ENCODE data around the gene CDHR3.

Gene CDHR3

GRCh38 chr7:106068986-106069385, 105.9 kb downstream of the CDHR3 start:
- DNase-seq: peak; percentile 60 to 75

GRCh38 chr7:106069471-106070200, 106.6 kb downstream of the CDHR3 start:
- DNase-seq: peak; percentile 20 to 58

GRCh38 chr7:106070201-106070551, 107.1 kb downstream of the CDHR3 start:
- peak in 1 of 2 experiments; percentile 31 for DNase-seq

DNA sequence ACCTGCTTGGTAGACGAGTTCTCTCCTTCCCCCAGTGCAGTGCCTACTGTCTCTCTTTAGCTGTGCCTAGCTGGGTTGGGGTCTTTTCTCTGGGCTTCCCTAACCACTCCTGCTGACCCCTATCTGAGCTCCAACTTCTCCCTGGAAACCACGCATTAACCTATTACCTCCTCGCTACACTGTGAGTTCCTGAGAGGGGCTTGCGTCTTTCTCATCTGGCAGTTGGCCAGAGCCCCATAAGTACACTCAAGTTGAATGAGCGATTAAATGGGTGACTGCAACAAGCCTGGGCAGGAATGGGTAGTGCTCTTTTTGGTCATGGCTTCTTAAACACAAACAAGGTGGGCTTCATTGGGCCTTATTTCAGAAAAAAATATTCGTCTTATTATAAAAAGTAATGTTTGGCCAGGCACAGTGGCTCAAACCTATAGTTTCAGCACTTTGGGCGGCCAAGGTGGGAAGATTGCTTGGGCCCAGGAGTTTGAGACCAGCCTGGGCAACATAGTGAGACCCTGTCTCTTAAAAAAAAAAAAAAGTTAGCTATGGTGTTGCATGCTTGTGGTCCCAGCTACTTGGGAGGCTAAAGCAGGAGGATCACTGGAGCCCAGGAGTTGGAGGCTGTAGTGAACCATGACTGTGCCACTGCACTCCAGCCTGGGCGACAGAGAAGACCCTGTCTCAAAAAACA, 107.6 kb downstream of the CDHR3 start:
- DNase-seq: peak; percentile 11 to 25

GRCh38 chr7:106071356-106071998, 108.4 kb downstream of the CDHR3 start:
- DNase-seq: no peak

DNA sequence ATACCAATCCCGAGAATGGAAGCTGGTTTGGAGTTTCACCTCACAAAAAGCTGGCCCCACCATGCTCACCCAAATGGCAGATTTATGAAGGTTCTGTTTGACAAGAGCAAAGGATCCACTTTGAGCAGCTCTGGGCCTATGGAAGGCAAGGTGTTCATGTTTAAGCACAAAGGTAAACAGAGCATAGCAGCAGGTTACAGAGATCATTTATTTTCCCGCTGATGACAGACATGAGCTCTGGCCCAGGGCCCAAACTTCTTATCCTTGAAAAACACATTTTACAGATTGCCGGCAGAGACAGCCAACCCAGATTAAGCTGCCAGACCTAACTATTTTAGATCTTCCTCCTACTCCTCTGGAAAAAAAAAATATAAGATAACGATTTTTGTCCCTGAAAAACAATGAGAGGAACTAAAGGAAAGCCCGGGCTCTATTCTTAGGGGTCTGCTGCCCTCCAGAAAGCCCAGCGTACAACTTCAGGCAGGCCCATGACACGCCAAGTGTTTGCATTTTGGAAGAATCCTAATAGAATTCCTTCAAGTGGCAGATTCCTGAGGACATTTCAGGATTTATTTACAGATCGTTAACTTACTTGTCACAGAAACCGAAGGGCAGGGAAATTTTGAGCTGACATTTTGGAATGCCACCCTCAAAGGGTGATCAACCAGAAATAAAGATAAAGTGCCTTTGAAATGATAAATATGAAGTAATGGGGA, 109.1 kb downstream of the CDHR3 start:
- peak; percentile 45 to 64 for DNase-seq

DNA sequence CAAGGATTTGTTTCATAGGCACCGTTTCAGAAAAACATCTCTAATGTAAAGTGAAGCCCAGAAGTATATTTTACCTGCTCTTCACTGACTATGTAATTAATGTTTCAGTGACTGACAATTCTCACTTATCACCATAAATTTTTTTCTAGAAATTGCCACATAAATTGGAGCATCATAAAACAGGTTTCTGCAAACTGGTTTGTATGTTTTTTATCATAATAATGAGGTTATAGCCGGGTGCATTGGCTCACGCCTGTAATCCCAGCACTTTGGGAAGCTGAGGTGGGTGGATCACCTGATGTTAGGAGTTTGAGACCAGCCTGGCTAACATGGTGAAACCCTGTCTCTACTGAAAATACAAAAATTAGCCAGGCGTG, 109.6 kb downstream of the CDHR3 start:
- DNase-seq: no peak

GRCh38 chr7:106073701-106074100, 110.6 kb downstream of the CDHR3 start:
- no peak for DNase-seq

DNA sequence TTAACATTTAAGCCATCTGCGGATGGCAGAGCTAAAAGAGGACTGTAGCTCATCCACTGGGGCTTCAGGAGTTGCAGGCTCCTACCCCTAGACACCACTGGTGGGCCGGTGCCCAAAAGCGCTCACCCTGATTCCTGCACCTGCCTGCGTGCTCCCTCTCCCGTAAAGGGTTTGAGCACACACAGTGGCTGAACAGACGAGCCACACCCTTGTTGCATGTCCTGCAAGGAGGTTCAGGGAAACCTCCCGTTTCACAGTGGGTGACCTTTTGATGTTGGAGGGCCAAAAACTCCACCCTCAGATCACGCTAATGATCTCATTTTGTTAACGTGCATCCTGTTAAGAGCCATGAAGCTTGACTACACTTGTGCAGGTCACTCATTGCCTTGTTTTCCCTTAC, 111.2 kb downstream of the CDHR3 start:
- DNase-seq: no peak

DNA sequence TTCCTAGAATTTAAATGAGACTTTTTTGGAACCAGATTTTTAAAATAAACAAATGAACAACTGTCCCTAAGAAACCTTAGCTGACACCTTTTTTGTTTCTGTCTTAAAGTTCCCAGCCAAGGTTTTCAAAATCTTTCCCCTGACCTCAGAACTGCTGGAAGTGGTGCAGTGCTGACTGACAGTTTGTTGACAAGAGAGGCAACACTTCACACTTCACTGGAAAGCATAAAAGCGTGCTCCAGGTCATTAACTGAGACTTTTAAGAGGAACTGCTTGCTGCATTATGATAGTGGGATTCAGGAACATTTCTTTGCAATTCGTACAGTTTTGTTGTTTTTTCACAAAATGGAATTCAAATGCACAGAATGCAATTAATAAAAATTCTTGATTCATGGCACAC, 112.9 kb downstream of the CDHR3 start:
- peak in 1 of 2 experiments; percentile 41 for DNase-seq

DNA sequence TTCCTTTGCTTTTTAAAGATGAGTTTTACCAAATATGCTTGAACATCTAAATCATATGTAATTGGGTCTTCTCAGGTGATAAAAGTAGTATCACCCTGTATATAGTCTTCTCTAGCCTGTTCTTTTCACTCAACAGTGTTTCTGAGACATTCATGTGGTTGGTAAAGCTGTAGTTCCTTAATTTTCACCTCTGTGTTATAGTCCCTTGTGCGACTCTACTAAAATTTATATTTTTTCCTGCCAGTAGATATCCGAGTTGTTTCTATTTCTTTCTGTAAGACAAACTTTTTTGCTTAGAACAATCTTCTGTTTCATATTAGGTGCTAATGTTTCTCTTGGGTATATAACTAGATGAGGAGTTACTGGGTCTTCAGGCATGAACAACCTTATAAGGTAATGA, 113.5 kb downstream of the CDHR3 start:
- DNase-seq: no peak

GRCh38 chr7:106080300-106080987, 117.4 kb downstream of the CDHR3 start:
- no peak for DNase-seq

DNA sequence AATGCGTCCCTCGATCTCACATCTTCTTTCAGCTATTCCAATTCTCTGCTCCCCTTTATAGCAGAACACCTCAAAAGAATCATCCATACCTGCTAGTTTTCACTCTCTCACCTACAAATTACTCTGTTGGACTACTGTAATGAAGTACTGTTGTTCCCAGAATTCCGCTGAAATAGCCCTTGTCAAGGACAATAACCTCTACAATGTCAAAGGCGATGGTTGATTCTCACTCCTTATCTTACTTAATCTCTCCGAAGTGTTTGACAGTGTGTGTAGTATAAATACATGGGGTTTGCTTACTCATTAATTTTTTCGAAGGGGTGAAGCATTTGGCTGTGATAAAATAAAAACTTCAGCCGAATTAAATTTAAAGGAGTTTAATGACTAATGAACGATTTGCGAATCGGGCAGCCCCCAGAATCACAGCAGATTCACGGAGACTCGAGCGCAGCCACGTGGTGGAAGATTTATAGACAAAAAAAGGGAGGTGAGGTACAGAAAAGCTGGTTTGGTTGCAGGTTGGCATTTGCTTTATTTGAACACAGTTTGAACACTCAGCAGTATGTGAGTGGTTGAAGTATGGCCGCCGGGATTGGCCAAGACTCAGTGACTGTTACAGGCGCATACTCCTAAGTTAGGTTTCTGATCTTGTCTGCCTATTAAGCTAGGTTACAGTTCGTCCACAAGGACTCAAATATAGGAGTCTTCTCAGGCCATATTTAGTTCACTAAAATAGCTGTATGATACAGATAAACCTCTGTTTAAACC, 119.2 kb downstream of the CDHR3 start:
- no peak for DNase-seq
